GM12875 (cell line): ENCODE results near the gene TMIGD2.
"Not testable (repeated sequence)": the region's sequence is repeated elsewhere in the genome, so short reads cannot be mapped to it uniquely, and the experiment has no call there.

Experiments used
- H3K4me3 ChIP-seq: one replicate; pipeline ENCODE4 v1.5.1; 2011; ENCODE audit warnings: low read depth, low read length, control low read depth
- CTCF ChIP-seq: IDR thresholded peaks from 2 replicates; pipeline ENCODE4 v1.5.1; 2011; ENCODE audit warnings: low read depth, mild to moderate bottlenecking, control low read depth, inconsistent platforms, low read length, moderate library complexity, borderline replicate concordance; ENCODE audit not compliant: insufficient read depth

Gene TMIGD2

GRCh38 chr19:4257025-4257424 is 45.2 kb downstream of the TMIGD2 start:
- H3K4me3 ChIP-seq = no peak overlapping the region
- TF ChIP-seq CTCF = no peak

GRCh38 chr19:4256563-4256962 is 45.6 kb downstream of the TMIGD2 start:
- no peak overlapping the region for H3K4me3 ChIP-seq

GRCh38 chr19:4246767-4247593 is 55.2 kb downstream of the TMIGD2 start, which contains the start of gene YJU2:
Gene YJU2, plus strand, starts transcription at chr19:4247080. Its CDS starts 67 bp downstream, at chr19:4247147.
- peak; percentile 41 for TF ChIP-seq CTCF
- peak within 1 kb of the TSS; percentile 64 for H3K4me3 ChIP-seq

More at GRCh38 chr19:4256563-4256962, 45.6 kb downstream of the TMIGD2 start:
- TF ChIP-seq CTCF = 0 out of 2 replicates have a peak, but pooled peaks have one; percentile 20

- H3K4me3 ChIP-seq = not testable (repeated sequence)
These were observed 56.3 kb downstream of the TMIGD2 start for GRCh38 chr19:4245938-4246337.
